ENCODE measurements around the gene AKAP12. TPM values are rescaled to one million over a fixed set of nuclear protein-coding genes. Genes with fewer than 3 reads are reported as not detected.
A peak's percentile ranks its signal among the peaks of the same experiment; 100 is the strongest.

AKAP12 gene
- total RNA-seq, 1 experiment from 2014 or later, result 90.0 TPM

DNA sequence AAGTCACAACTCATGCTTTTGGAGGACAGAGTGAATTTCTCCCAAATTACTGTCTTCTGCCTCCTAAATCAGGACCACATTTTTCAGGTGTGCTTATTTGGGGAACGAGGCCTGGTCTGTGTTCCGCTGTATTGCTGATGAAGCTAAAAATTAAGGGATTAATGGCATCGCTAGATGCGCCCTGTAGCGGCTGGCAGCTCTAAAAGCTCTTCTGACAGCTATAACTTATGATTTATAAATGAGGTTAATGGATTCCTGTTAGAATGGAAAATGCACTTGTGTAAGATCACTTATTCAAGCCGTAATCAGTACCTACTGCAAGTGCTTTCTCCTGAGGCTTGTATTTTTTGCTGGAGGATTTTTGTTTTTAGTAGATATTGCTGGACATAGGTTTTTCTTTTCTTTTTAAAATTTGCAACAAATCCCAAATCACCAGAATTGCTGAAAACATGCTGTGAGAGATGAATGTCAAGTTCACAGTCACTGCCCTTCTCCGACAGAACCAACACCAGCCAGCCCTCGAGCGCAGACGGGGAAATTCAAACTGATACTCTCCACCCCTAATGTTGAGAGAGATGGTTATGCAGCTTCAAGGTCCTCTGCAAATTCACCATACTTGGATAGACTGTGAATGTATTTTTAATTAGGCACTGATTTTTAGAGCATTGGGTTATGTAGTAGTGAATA is 49.1 kb downstream of the AKAP12 start (continued):
- TF ChIP-seq, protein P1, sequence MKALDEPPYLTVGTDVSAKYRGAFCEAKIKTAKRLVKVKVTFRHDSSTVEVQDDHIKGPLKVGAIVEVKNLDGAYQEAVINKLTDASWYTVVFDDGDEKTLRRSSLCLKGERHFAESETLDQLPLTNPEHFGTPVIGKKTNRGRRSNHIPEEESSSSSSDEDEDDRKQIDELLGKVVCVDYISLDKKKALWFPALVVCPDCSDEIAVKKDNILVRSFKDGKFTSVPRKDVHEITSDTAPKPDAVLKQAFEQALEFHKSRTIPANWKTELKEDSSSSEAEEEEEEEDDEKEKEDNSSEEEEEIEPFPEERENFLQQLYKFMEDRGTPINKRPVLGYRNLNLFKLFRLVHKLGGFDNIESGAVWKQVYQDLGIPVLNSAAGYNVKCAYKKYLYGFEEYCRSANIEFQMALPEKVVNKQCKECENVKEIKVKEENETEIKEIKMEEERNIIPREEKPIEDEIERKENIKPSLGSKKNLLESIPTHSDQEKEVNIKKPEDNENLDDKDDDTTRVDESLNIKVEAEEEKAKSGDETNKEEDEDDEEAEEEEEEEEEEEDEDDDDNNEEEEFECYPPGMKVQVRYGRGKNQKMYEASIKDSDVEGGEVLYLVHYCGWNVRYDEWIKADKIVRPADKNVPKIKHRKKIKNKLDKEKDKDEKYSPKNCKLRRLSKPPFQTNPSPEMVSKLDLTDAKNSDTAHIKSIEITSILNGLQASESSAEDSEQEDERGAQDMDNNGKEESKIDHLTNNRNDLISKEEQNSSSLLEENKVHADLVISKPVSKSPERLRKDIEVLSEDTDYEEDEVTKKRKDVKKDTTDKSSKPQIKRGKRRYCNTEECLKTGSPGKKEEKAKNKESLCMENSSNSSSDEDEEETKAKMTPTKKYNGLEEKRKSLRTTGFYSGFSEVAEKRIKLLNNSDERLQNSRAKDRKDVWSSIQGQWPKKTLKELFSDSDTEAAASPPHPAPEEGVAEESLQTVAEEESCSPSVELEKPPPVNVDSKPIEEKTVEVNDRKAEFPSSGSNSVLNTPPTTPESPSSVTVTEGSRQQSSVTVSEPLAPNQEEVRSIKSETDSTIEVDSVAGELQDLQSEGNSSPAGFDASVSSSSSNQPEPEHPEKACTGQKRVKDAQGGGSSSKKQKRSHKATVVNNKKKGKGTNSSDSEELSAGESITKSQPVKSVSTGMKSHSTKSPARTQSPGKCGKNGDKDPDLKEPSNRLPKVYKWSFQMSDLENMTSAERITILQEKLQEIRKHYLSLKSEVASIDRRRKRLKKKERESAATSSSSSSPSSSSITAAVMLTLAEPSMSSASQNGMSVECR (CRISPR knock-in tag; IDR thresholded peaks at IDR 0.05; ENCODE audit: borderline replicate concordance), result no peak
- TF ChIP-seq CREB1 (CRISPR knock-in tag; IDR thresholded peaks at IDR 0.05), result no peak

DNA sequence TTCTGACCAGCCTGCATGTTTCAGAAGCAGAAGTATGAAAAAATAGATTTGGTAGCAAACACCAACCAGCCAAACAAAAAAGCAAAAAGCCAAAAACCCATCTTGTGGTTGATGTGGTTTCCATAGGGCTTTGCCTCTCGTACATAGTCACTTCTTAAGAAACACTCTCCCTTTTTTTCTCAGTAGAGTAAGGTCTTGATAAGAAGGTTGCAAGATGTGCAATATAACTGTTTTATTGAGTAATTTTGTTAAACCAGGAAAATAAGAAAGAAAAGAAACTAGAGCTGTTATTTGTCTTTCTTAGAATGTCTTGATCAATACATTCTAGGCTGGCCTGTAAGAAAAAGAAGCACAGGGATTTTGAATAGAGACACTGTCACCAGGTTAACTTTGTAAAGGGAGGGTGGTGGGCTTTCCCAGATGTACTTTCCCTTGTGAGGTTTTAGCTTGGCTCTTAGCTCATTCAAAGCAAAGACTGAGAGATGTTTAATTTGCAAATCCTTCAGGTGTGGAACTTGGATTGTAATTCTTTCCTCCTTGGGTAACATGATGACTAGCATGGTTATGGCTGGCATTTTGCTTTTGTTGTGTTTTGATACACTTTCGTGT is 49.7 kb downstream of the AKAP12 start:
- ATAC-seq (no peak), DNase-seq (ENCODE audit: low spot score) (no peak)
- Mint-ChIP-seq H3K36me3 (no peaks in the 10 kb centered on the region), H3K27me3 (ENCODE audit: low read depth) (no peaks in the 10 kb centered on the region), H3K4me1 (peaks cover 50% of the 10 kb centered on the region), H3K27ac (peak overlapping the region; percentile 66; the same call in 1 of the 2 replicates), H3K4me3 (no peak overlapping the region), H3K9me3 (peaks cover 3% of the 10 kb centered on the region; the same call in 1 of the 2 replicates)
- ChIA-PET CTCF (interaction anchor here (0.6 to 1.6 kb wide), 2 partner anchors 34 to 471 kb away, joined by 4 to 8 read pairs; no protein-coding TSS in a partner anchor), POLR2A (no interaction called here)
- TF ChIP-seq, protein P2, sequence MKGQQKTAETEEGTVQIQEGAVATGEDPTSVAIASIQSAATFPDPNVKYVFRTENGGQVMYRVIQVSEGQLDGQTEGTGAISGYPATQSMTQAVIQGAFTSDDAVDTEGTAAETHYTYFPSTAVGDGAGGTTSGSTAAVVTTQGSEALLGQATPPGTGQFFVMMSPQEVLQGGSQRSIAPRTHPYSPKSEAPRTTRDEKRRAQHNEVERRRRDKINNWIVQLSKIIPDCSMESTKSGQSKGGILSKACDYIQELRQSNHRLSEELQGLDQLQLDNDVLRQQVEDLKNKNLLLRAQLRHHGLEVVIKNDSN (CRISPR knock-in tag; IDR thresholded peaks at IDR 0.05), result no peak
- no peak for TF ChIP-seq CREB1 (CRISPR knock-in tag; IDR thresholded peaks at IDR 0.05)
- TF ChIP-seq, protein P3, sequence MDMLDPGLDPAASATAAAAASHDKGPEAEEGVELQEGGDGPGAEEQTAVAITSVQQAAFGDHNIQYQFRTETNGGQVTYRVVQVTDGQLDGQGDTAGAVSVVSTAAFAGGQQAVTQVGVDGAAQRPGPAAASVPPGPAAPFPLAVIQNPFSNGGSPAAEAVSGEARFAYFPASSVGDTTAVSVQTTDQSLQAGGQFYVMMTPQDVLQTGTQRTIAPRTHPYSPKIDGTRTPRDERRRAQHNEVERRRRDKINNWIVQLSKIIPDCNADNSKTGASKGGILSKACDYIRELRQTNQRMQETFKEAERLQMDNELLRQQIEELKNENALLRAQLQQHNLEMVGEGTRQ (CRISPR knock-in tag; IDR thresholded peaks at IDR 0.05), result no peak
- TF ChIP-seq, protein P4, sequence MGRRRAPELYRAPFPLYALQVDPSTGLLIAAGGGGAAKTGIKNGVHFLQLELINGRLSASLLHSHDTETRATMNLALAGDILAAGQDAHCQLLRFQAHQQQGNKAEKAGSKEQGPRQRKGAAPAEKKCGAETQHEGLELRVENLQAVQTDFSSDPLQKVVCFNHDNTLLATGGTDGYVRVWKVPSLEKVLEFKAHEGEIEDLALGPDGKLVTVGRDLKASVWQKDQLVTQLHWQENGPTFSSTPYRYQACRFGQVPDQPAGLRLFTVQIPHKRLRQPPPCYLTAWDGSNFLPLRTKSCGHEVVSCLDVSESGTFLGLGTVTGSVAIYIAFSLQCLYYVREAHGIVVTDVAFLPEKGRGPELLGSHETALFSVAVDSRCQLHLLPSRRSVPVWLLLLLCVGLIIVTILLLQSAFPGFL (CRISPR knock-in tag; IDR thresholded peaks at IDR 0.05; ENCODE audit: borderline replicate concordance), result no peak
- TF ChIP-seq, protein P5, sequence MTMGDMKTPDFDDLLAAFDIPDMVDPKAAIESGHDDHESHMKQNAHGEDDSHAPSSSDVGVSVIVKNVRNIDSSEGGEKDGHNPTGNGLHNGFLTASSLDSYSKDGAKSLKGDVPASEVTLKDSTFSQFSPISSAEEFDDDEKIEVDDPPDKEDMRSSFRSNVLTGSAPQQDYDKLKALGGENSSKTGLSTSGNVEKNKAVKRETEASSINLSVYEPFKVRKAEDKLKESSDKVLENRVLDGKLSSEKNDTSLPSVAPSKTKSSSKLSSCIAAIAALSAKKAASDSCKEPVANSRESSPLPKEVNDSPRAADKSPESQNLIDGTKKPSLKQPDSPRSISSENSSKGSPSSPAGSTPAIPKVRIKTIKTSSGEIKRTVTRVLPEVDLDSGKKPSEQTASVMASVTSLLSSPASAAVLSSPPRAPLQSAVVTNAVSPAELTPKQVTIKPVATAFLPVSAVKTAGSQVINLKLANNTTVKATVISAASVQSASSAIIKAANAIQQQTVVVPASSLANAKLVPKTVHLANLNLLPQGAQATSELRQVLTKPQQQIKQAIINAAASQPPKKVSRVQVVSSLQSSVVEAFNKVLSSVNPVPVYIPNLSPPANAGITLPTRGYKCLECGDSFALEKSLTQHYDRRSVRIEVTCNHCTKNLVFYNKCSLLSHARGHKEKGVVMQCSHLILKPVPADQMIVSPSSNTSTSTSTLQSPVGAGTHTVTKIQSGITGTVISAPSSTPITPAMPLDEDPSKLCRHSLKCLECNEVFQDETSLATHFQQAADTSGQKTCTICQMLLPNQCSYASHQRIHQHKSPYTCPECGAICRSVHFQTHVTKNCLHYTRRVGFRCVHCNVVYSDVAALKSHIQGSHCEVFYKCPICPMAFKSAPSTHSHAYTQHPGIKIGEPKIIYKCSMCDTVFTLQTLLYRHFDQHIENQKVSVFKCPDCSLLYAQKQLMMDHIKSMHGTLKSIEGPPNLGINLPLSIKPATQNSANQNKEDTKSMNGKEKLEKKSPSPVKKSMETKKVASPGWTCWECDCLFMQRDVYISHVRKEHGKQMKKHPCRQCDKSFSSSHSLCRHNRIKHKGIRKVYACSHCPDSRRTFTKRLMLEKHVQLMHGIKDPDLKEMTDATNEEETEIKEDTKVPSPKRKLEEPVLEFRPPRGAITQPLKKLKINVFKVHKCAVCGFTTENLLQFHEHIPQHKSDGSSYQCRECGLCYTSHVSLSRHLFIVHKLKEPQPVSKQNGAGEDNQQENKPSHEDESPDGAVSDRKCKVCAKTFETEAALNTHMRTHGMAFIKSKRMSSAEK (CRISPR knock-in tag; IDR thresholded peaks at IDR 0.05; ENCODE audit: borderline replicate concordance), result no peak
- TF ChIP-seq CREM (CRISPR knock-in tag; IDR thresholded peaks at IDR 0.05), result no peak
- TF ChIP-seq NFE2L1 (CRISPR knock-in tag; IDR thresholded peaks at IDR 0.05), result no peak
- TF ChIP-seq EMX1 (CRISPR knock-in tag; IDR thresholded peaks at IDR 0.05), result no peak
- TF ChIP-seq, protein P6, sequence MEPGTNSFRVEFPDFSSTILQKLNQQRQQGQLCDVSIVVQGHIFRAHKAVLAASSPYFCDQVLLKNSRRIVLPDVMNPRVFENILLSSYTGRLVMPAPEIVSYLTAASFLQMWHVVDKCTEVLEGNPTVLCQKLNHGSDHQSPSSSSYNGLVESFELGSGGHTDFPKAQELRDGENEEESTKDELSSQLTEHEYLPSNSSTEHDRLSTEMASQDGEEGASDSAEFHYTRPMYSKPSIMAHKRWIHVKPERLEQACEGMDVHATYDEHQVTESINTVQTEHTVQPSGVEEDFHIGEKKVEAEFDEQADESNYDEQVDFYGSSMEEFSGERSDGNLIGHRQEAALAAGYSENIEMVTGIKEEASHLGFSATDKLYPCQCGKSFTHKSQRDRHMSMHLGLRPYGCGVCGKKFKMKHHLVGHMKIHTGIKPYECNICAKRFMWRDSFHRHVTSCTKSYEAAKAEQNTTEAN (CRISPR knock-in tag; IDR thresholded peaks at IDR 0.05), result no peak
- TF ChIP-seq, protein P7, sequence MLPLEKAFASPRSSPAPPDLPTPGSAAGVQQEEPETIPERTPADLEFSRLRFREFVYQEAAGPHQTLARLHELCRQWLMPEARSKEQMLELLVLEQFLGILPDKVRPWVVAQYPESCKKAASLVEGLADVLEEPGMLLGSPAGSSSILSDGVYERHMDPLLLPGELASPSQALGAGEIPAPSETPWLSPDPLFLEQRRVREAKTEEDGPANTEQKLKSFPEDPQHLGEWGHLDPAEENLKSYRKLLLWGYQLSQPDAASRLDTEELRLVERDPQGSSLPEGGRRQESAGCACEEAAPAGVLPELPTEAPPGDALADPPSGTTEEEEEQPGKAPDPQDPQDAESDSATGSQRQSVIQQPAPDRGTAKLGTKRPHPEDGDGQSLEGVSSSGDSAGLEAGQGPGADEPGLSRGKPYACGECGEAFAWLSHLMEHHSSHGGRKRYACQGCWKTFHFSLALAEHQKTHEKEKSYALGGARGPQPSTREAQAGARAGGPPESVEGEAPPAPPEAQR (CRISPR knock-in tag; IDR thresholded peaks at IDR 0.05), result no peak
- no peak for TF ChIP-seq HMGA2 (CRISPR knock-in tag; IDR thresholded peaks at IDR 0.05)
- TF ChIP-seq, protein P8, sequence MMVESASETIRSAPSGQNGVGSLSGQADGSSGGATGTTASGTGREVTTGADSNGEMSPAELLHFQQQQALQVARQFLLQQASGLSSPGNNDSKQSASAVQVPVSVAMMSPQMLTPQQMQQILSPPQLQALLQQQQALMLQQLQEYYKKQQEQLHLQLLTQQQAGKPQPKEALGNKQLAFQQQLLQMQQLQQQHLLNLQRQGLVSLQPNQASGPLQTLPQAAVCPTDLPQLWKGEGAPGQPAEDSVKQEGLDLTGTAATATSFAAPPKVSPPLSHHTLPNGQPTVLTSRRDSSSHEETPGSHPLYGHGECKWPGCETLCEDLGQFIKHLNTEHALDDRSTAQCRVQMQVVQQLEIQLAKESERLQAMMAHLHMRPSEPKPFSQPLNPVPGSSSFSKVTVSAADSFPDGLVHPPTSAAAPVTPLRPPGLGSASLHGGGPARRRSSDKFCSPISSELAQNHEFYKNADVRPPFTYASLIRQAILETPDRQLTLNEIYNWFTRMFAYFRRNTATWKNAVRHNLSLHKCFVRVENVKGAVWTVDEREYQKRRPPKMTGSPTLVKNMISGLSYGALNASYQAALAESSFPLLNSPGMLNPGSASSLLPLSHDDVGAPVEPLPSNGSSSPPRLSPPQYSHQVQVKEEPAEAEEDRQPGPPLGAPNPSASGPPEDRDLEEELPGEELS (CRISPR knock-in tag; IDR thresholded peaks at IDR 0.05), result no peak
- TF ChIP-seq ZNF219 (CRISPR knock-in tag; IDR thresholded peaks at IDR 0.05; ENCODE audit: borderline replicate concordance), result no peak
- TF ChIP-seq, protein P9, sequence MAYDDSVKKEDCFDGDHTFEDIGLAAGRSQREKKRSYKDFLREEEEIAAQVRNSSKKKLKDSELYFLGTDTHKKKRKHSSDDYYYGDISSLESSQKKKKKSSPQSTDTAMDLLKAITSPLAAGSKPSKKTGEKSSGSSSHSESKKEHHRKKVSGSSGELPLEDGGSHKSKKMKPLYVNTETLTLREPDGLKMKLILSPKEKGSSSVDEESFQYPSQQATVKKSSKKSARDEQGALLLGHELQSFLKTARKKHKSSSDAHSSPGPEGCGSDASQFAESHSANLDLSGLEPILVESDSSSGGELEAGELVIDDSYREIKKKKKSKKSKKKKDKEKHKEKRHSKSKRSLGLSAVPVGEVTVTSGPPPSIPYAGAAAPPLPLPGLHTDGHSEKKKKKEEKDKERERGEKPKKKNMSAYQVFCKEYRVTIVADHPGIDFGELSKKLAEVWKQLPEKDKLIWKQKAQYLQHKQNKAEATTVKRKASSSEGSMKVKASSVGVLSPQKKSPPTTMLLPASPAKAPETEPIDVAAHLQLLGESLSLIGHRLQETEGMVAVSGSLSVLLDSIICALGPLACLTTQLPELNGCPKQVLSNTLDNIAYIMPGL (CRISPR knock-in tag; IDR thresholded peaks at IDR 0.05), result no peak

Data from WTC11 (cell line).